Pancreas (tissue), 10 donors: ENCODE data around the gene ANKRD22. TPM values are rescaled to one million over a fixed set of nuclear protein-coding genes. Genes with fewer than 3 reads are reported as not detected.
A peak's percentile ranks its signal among the peaks of the same experiment; 100 is the strongest.

Source experiments
- ATAC-seq, 4 donors: fragments of 200-7000 bp; cut with Tn5 transposase; one replicate each; pipeline versions ENCODE4 v1.8.0 to v1.9.1; 2020; ENCODE audit warnings: mild to moderate bottlenecking in 4 of 4, moderate library complexity in 4 of 4
- DNase-seq, 6 donors: peaks; one replicate each; pipeline ENCODE4 v3.0.0-alpha.2; 2020
- FAIRE-seq: peaks from 2 replicates; lab custom pipeline; 2012; peaks lifted over from hg19 to GRCh38; lab: Jason Lieb, UNC
- H3K27ac ChIP-seq, 4 donors: fragments of 200-600 bp; sonication (generic); 1 replicate in 3 of 4; 2 replicates in 1 of 4; pipeline versions ENCODE4 v1.5.0 to v1.8.0; 2020
- H3K27me3 ChIP-seq, 4 donors: fragments of 200-600 bp; one replicate each; pipeline ENCODE4 v1.8.0; 2021
- H3K36me3 ChIP-seq, 3 donors: fragments of 200-600 bp; sonication (generic) in 1 of 3; one replicate each; pipeline versions ENCODE4 v1.5.0 to v1.8.0; 2020 to 2021
- H3K4me1 ChIP-seq, 3 donors: fragments of 200-600 bp; one replicate each; pipeline ENCODE4 v1.8.0; 2021
- H3K4me3 ChIP-seq, 4 donors: fragments of 200-600 bp; sonication (generic) in 2 of 4; one replicate each; pipeline versions ENCODE4 v1.5.0 to v1.8.0; 2020 to 2021
- H3K9me3 ChIP-seq, 4 donors: fragments of 200-600 bp; one replicate each; pipeline ENCODE4 v1.8.0; 2021
- CTCF ChIP-seq, 4 donors: fragments of 200-600 bp; sonication (generic) in 3 of 4; IDR thresholded peaks; one replicate each; pipeline versions ENCODE4 v1.5.0 to v1.8.0; 2021; ENCODE audit warnings: antibody characterized with exemption in 4 of 4
- WGBS, 2 donors: extraction: QIAGEN DNeasy Blood & Tissue Kit; methylation state at CpG; one replicate each; pipeline ENCODE4 v1.1.7; 2013; 5-methylcytosine and 5-hydroxymethylcytosine counted together
- intact Hi-C, 3 donors: fragments of 100-400 bp; cut with DNase I; formaldehyde crosslinking; loops; one replicate each; pipeline versions ENCODE4 v1.11.1 to v1.14.2; 2022
- polyA plus RNA-seq, 2 donors: library from polyadenylated mRNA; stranded (reverse); fragments of 200-250 nt; gene quantifications; one replicate each; pipeline ENCODE4 v1.2.3, GENCODE V29; 2013
- total RNA-seq, 6 donors: library from RNA; stranded (reverse); fragmentation: NEBNext Ultra II Directional in 4 of 6; extraction: Animal tissue kit (Norgen Biotek cat#: 25700) in 4 of 6; gene quantifications; one replicate each; pipeline versions ENCODE4 v1.2.1 to v1.2.4, GENCODE V29; 2021 to 2023
- donor health status: healthy with polysubstance abuse.
- donor health status: DM: no; HTN: no; CAD: no; lungs with moderate emphysema.
- donor health status: DM: no; HTN: no; CAD: no.
- donor health status: control.
- donor health status: control.
- donor health status: Bipolar disorder and iron deficiency.
- donor health status: DM: yes; HTN: yes; CAD: no.
- donor health status: DM: no; HTN: no; CAD: no.
- donor health status: DM: no; HTN: no; CAD: no.
- donor health status: DM: yes; HTN: yes; CAD: no.

ANKRD22 gene
- total and polyA plus RNA-seq, 8 donors: 2.3 to 17.4 (median 4.0) TPM

GRCh38 chr10:88813200-88813599, 38.4 kb downstream of the ANKRD22 start:
- intact Hi-C loops: no loop called here
- WGBS, 2 donors: 82 to 88% methylated on average over 6 of the region's 6 CpGs
- H3K36me3 ChIP-seq: no peaks in the 10 kb centered on the region
- no peaks in the 10 kb centered on the region for H3K27me3 ChIP-seq
- H3K27ac ChIP-seq: no peak overlapping the region
- FAIRE-seq (no peak), DNase-seq (no peak), ATAC-seq (no peak)
- no peaks in the 10 kb centered on the region for H3K9me3 ChIP-seq
- H3K4me3 ChIP-seq: no peak overlapping the region
- TF ChIP-seq CTCF (IDR thresholded peaks at IDR 0.05): no peak
- no peaks in the 10 kb centered on the region for H3K4me1 ChIP-seq

GRCh38 chr10:88810196-88810961, 41.3 kb downstream of the ANKRD22 start:
- peak in 3 of 6 donors; percentile 16 to 49 (median 27) for DNase-seq
- peak; percentile 54 for FAIRE-seq

GRCh38 chr10:88809621-88810020, 42.0 kb downstream of the ANKRD22 start:
- no peaks in the 10 kb centered on the region for H3K9me3 ChIP-seq
- TF ChIP-seq CTCF (IDR thresholded peaks at IDR 0.05): no peak
- no peak overlapping the region for H3K27ac ChIP-seq
- DNase-seq (no peak), ATAC-seq (no peak), FAIRE-seq (no peak)
- H3K4me3 ChIP-seq: no peak overlapping the region
- no peaks in the 10 kb centered on the region for H3K4me1 ChIP-seq
- WGBS, 2 donors: 52 to 66% methylated on average over 4 of the region's 4 CpGs
- intact Hi-C loops: no loop called here
- H3K27me3 ChIP-seq: no peaks in the 10 kb centered on the region
- no peaks in the 10 kb centered on the region for H3K36me3 ChIP-seq

More at GRCh38 chr10:88810196-88810961, 41.3 kb downstream of the ANKRD22 start:
- peak; percentile 49 to 66 (median 50) for TF ChIP-seq CTCF (IDR thresholded peaks at IDR 0.05)
- Histone ChIP-seq H3K27me3 (no peaks in the 10 kb centered on the region), H3K4me3 (no peak overlapping the region), H3K27ac (no peak overlapping the region), H3K9me3 (no peaks in the 10 kb centered on the region), H3K36me3 (no peaks in the 10 kb centered on the region), H3K4me1 (no peaks in the 10 kb centered on the region)
- ATAC-seq: peak; percentile 81 to 92 (median 90)
- intact Hi-C loops: no loop called here
- WGBS, 2 donors: 22 to 29% methylated on average over 5 of the region's 5 CpGs

GRCh38 chr10:88805924-88806323, 45.7 kb downstream of the ANKRD22 start:
- intact Hi-C loops: no loop called here
- Histone ChIP-seq H3K27ac (no peak overlapping the region), H3K4me3 (no peak overlapping the region), H3K27me3 (no peaks in the 10 kb centered on the region), H3K36me3 (no peaks in the 10 kb centered on the region), H3K4me1 (no peaks in the 10 kb centered on the region), H3K9me3 (no peaks in the 10 kb centered on the region)
- no peak for ATAC-seq
- no peak for DNase-seq
- no peak for FAIRE-seq
- no peak for TF ChIP-seq CTCF (IDR thresholded peaks at IDR 0.05)
- WGBS, 2 donors: 79 to 89% methylated on average over 3 of the region's 3 CpGs

GRCh38 chr10:88805361-88805760, 46.3 kb downstream of the ANKRD22 start:
- H3K27me3 ChIP-seq: no peaks in the 10 kb centered on the region
- no peaks in the 10 kb centered on the region for H3K36me3 ChIP-seq
- TF ChIP-seq CTCF (IDR thresholded peaks at IDR 0.05): no peak
- no peaks in the 10 kb centered on the region for H3K4me1 ChIP-seq
- H3K27ac ChIP-seq: no peak overlapping the region
- intact Hi-C loops: no loop called here
- 26 to 32% methylated on average over 2 of the region's 2 CpGs for WGBS, 2 donors
- ATAC-seq (no peak), DNase-seq (no peak), FAIRE-seq (no peak)
- H3K4me3 ChIP-seq: no peak overlapping the region
- no peaks in the 10 kb centered on the region for H3K9me3 ChIP-seq
